GM18511 (cell line): ENCODE data around the gene KIF16B.
"Not testable (repeated sequence)": the region's sequence is repeated elsewhere in the genome, so short reads cannot be mapped to it uniquely, and the experiment has no call there.

Experiments
- ATAC-seq: cut with Tn5 transposase; IDR thresholded peaks from one replicate; pipeline ENCODE4 v1.9.1; 2021; ENCODE audit warnings: mild to moderate bottlenecking, moderate library complexity; ENCODE audit not compliant: unreplicated experiment

Gene KIF16B

GRCh38 chr20:16596404-16596803 is 23.2 kb upstream of the KIF16B start:
- not testable (repeated sequence) for ATAC-seq

DNA sequence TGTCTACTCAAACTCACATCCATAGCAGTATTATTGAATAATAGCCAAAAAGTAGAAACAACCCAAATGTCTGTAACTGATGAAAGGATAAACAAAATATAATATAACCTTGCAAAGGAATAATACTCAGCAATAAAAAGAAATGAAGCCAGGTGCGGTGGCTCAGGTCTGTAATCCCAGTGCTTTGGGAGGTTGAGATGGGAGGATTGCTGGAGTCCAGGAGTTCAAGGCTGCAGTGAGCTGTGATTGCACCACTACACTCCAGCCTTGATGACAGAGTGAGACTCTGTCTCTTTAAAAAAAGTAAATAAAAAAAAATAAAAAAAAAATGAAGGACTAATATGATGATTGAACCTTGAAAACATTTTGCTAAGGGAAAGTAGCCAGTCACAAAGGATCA is 22.1 kb upstream of the KIF16B start:
- ATAC-seq, result no peak

DNA sequence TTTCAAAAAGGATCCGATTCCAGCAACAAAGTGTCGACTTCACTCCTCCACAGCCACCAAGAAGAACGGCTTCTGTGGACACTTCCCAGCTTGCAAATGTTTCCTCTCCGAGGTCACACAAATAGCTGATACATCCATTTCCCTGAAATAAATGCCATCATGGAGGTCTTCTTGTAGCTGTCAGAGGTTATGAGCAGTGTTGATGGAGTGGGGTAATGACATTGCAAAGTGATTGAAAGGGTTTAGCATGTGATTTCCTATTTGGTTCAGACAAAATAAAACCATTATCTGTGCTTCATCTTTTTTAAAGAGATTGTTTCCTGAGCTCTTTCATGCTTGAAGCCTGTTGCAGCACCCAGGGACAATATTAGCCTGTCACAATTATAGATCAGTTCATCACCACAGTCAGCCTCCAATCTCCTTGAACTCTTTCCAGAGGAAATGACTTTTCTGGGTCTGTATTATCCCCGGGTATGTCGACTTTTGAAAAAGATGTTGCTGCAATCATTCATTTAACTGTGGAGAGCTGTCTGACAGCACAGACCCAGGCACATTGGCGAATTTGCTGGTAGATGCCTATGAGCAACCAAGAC is 16.9 kb upstream of the KIF16B start:
- ATAC-seq, result no peak

GRCh38 chr20:16589623-16590022 is 16.4 kb upstream of the KIF16B start:
- ATAC-seq, result no peak

DNA sequence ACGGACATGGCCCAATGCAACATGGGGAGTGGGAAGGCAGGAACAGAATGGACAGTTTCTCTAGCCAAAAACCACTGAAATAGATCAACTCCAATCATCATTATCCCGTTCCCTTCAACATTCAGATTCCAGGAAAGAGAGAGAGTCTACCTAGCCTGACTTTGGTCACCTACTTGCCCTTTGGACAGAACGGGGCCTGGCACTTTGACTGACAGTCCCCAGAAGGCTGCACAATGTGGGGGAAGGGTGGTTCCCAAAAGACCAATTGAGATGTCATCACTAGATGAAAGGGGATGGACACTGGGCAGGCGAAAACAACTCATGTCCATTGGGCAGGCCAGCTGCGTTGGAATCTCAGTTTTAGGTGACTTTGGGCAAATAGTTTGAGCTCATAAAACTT is 15.0 kb upstream of the KIF16B start:
- no peak for ATAC-seq

DNA sequence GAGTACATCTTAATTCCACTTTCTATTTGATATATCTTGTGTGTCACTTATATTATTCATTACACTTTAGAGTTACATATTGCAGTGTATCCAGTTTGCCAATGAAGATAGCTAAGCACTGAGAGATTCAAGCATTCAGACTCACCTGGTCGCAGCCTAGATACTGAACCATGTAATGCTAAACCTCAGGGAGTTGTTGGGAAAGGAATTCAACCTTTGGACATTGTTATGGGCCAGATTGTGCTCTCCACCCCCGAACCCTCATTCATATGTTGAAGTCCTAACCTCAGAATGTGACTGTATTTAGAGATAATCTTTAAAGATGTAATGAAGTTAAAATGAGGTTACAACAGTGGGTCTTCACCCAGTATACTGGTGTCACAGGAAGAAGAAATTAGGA is 13.8 kb upstream of the KIF16B start:
- no peak for ATAC-seq

DNA sequence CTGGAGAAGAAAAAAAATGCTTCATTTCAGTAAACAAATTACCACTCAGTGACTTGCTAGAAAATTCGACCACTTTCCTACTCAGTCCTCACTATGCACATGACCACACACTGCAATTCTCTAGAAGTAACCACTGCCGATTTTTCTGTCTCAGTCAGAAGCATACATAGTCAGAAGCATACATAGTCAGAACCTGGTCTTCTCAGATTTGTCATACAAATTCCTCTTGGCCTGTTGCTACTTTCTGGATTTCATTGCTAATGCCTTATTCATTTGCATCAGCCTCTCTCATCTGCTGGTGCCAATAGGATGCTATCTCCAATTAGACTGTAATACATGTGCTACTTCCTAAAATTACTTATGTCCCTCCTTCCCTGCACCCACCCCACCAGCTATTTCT is 10.2 kb upstream of the KIF16B start:
- ATAC-seq, result no peak

GRCh38 chr20:16581241-16581640 is 8.0 kb upstream of the KIF16B start:
- ATAC-seq, result no peak

DNA sequence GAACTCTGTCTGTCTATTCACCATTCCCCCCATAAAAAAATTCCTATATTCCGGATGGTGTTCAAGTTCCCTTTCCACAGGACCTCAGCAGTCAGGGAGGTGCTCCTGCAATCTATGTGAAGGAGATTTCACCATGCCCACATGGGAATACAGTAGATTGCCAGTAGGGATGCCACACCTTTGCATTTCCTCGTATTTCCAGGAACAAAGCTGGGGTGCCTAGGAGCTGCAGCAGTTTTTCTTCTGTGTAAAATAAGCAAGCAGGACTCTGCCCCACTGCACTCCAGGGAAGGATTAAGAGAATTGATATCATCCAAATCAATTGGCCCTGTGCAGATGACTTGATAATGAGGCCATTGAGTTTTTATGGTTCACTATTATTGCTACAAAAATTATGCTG is 7.4 kb upstream of the KIF16B start:
- no peak for ATAC-seq

DNA sequence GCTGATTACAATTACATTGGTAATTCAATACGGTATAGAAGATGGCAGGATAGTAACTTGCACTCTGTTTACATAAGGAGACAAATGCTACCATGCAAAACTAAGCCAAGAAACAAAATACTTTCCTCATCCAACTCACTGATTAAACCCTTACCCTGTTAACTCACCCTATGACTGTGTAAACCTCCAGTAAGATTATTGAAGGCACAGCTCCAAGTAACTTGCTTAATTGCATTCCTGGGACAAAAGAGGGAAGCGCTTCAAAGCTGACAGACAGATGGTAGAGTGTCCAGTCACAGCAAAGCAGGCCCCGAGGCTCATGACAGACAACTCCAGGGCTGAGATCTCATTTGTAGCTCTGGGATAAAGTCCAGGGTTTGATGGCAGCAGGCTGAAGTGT is 6.9 kb upstream of the KIF16B start:
- no peak for ATAC-seq

GRCh38 chr20:16576219-16576618 is 3.0 kb upstream of the KIF16B start:
- ATAC-seq, result no peak

DNA sequence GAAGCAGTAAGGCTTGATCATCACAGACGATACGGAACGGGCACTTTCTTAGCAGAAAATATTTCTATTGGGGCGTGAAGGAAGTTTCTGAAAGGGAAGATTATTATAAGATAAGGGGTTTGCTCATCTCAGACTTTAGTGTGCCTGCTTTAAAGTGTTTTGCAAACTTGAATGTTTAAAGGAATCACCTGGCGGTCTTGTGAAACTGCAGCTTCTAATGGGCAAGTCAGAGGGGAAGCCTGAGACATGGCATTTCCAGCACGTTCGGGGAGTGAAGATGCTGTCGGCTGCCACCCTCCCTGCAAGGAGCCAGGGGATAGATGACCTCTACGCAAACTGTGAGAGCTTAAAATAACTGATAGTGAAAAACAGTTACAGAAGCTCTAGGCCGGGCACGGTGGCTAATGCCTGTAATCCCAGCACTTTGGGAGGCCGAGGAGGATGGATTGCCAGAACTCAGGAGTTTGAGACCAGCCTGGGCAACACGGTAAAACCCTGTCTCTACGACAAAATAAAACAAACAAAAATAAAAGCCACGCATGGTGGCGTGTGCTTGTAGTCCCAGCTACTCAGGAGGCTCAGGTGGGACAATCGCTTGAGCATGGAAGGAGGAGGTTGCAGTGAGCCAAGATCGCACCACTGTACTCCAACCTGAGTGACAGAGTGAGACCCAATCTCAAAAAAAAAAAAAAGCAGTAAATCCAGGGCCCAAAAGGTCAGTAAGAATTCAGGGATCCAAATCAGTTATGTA is 2.3 kb upstream of the KIF16B start:
- no peak for ATAC-seq

DNA sequence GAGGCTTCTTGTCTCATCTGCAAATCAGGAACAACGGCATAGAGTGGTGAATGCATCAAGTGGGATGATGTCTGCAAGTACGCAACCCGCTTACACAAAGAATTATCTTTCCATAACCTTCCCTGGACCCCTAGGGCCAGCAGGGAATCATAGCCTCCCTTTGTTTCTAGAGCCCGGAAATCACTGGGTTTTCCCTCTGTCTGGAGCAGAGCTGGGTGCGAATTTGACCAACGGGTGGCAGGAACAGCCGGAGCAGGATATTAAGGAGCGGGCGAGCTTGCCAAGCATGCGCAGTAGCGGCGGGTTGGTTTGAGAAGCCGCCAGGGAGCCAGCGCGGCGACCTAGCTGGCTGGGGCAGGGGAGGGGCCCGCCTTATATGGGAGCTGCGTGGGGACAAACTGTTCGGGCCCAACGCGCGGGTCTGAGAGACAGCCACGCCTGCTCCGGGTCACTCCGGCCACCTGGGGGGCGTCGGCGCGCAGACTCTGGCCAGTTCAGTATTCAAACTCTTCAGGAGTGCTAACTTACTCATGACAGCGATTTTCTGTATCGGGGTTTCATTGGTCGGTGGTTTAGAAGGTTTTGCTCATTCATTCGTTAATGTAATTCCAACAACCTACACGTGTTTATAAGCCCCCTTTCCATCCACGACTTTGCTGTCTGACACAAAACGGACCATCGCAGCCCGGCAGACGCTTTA is 1.6 kb upstream of the KIF16B start:
- ATAC-seq, result peak; percentile 44

DNA sequence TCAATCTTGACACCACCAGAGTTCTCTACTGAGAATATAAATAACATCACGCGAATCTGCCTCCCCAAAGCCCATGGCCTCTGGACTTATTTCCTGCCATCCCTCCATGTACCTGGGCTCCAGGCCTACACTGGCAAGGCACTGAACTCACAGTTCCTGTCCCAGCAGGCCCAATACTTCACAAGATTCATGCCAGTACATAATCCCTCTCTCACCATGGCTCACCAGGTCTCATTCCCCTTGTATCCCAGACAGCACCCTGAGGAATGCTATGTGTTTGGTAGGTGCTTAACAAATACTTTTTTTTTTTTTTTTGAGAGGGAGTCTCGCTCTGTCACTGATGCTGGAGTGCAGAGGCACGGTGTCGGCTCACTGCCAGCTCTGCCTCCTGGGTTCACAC is 1.9 kb downstream of the KIF16B start:
- no peak for ATAC-seq

- no peak for ATAC-seq
Measured at GRCh38 chr20:16569246-16570153, 3.7 kb downstream of the KIF16B start.

- ATAC-seq, result no peak
Measured at GRCh38 chr20:16566080-16566479, 7.2 kb downstream of the KIF16B start.

DNA sequence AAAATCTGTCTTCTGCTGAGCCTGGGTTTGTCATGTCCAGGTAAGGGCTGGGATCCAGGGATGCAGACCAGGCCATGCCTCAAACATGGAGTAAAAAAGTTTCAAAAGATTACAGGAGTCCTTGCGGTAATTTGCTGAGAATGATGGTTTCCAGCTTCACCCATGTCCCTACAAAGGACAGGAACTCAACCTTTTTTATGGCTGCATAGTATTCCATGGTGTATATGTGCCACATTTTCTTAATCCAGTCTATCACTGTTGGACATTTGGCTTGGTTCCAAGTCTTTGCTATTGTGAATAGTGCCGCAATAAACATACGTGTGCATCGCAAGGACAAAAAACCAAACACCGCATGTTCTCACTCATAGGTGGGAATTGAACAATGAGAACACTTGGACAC is 9.2 kb downstream of the KIF16B start:
- not testable (repeated sequence) for ATAC-seq

DNA sequence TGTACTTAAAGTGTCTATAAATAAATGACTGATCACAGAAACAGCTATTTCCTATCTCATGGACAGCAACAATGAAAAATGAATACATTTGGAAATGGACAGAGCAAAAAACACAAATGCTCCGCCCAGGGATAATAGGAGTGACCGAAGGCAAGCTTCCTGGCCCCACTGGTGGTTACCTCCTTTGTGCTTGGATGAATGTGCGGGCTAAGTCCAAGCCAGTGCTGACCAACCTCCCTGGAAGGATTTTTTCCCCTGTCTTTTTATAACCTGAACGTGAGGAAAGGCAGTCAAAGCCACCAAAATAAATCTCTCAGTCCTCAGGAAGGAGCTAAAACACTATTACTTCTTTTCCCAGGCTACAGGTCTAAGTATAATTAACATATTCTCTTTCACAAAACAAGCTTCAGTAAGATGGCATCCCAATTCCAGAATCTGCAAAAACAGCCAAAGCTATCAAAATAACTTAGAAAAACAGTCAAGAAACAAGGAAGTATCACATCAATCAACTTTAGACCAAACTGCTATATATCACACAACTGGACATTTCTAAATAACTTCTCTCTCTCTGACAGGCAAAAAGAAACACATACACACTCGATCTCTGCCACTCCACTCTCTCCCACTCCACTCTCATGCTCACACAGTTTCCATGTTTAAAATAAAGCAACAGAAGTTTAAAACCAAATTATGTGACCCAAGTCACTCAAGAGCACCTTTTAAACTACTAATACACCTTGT is 10.0 kb downstream of the KIF16B start:
- ATAC-seq, result no peak

- ATAC-seq, result no peak
Measured at GRCh38 chr20:16562259-16562658, 11.0 kb downstream of the KIF16B start.

GRCh38 chr20:16560661-16561060 is 12.6 kb downstream of the KIF16B start:
- ATAC-seq, result no peak

GRCh38 chr20:16560216-16560615 is 13.0 kb downstream of the KIF16B start:
- ATAC-seq, result no peak
